Measurements from ENCODE around the gene NCAPH2.

DNA sequence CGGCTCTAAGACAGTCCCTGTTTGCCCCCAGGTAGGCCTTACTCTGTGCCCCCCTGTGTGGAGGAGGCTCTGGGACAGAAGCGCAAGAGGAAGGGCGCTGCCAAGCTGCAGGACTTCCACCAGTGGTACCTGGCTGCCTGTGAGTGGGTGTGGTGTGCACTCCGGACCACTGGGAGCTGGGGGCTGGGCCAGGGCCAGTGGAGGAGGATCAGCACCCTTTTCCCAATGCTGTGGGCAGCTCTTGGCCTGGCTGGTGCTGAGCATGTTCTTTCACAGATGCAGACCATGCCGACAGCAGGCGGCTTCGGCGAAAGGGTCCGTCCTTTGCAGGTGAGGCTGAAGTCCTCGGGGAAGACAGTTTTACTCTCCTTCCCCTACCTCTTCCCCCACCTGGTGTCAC is 13.7 kb downstream of the NCAPH2 start:
- TF ChIP-seq POLR2A (IDR thresholded peaks at IDR 0.05) = no peak
- TF ChIP-seq CTCF (IDR thresholded peaks at IDR 0.05) = no peak
